PC-9 (cell line): ENCODE results near the gene ME3. TPM values are rescaled to one million over a fixed set of nuclear protein-coding genes. Genes with fewer than 3 reads are reported as not detected.

ENCODE experiments used
- BruUV-seq: library from RNA; stranded (reverse); fragments of 400-500 nt; replicated peaks from 2 replicates; lab custom pipeline; 2021; lab: Mats Ljungman, UMichigan
- CTCF ChIA-PET: fragments of 300-600 bp; sonication (Branson Sonifier 250); formaldehyde crosslinking; loops from one replicate; lab custom pipeline; 2022; ENCODE audit warnings: antibody characterized with exemption; lab: Charles Lee
- POLR2A ChIA-PET: fragments of 300-600 bp; sonication (Branson Sonifier 250); formaldehyde crosslinking; loops from one replicate; lab custom pipeline; 2022; ENCODE audit warnings: antibody characterized with exemption; ENCODE audit not compliant: unreplicated experiment; lab: Charles Lee
- DNase-seq, 2 experiments: peaks; one replicate each; pipeline versions ENCODE4 v3.0.0 to v3.0.0-alpha.2; 2015 to 2022; ENCODE audit warnings: mixed read lengths in 1 of 2
- H2AFZ ChIP-seq: fragments of 200-600 bp; sonication (generic); 2 replicates; pipeline ENCODE4 v1.8.1; 2017; ENCODE audit warnings: antibody characterized with exemption
- H3F3A ChIP-seq: fragments of 200-600 bp; sonication (generic); 2 replicates; pipeline ENCODE4 v1.8.1; 2017; ENCODE audit warnings: antibody characterized with exemption, mild to moderate bottlenecking, low read depth; ENCODE audit not compliant: insufficient read depth
- H3K27ac ChIP-seq: fragments of 200-600 bp; sonication (generic); 2 replicates; pipeline ENCODE4 v1.6.1; 2016; ENCODE audit warnings: mixed run types
- H3K27me3 ChIP-seq: fragments of 200-600 bp; sonication (generic); 2 replicates; pipeline ENCODE4 v1.6.1; 2016; ENCODE audit warnings: low read depth, mixed run types; ENCODE audit not compliant: insufficient read depth
- H3K36me3 ChIP-seq: fragments of 200-600 bp; sonication (generic); 2 replicates; pipeline ENCODE4 v1.6.1; 2016; ENCODE audit warnings: low read depth, mixed run types
- H3K4me1 ChIP-seq: fragments of 200-600 bp; sonication (generic); replicated peaks from 2 replicates; pipeline ENCODE4 v1.6.1; 2016; ENCODE audit warnings: mixed run types; ENCODE audit not compliant: insufficient read depth
- H3K4me2 ChIP-seq: fragments of 200-600 bp; sonication (generic); 2 replicates; pipeline ENCODE4 v1.6.1; 2017; ENCODE audit warnings: mixed run types
- H3K4me3 ChIP-seq: fragments of 200-600 bp; sonication (generic); 2 replicates; pipeline ENCODE4 v1.6.1; 2016; ENCODE audit warnings: mixed run types
- H3K79me2 ChIP-seq: fragments of 200-600 bp; sonication (generic); 2 replicates; pipeline ENCODE4 v1.6.1; 2017; ENCODE audit warnings: low read depth, mixed run types
- H3K9me2 ChIP-seq: fragments of 200-600 bp; sonication (generic); 2 replicates; pipeline ENCODE4 v1.8.1; 2017; ENCODE audit warnings: mild to moderate bottlenecking; ENCODE audit not compliant: insufficient read depth
- H3K9me3 ChIP-seq: fragments of 200-600 bp; sonication (generic); 2 replicates; pipeline ENCODE4 v1.8.1; 2016; ENCODE audit warnings: low read depth; ENCODE audit not compliant: insufficient read depth
- H4K20me1 ChIP-seq: fragments of 200-600 bp; sonication (generic); 2 replicates; pipeline ENCODE4 v1.8.1; 2017; ENCODE audit not compliant: insufficient read depth
- CTCF ChIP-seq: fragments of 200-600 bp; sonication (generic); conservative IDR thresholded peaks from 2 replicates; pipeline ENCODE4 v1.6.1; 2017; ENCODE audit warnings: mixed run types, antibody characterized with exemption, mild to moderate bottlenecking, moderate library complexity
- EZH2 ChIP-seq: fragments of 200-600 bp; sonication (generic); IDR thresholded peaks from 2 replicates; pipeline ENCODE4 v1.8.0; 2017; ENCODE audit warnings: antibody characterized with exemption, low read depth
- intact Hi-C: fragments of 100-400 bp; cut with micrococcal nuclease; formaldehyde crosslinking; loops from one replicate; pipeline ENCODE4 v1.10.0; 2022; ENCODE audit not compliant: unreplicated experiment
- total RNA-seq: library from RNA; stranded (reverse); gene quantifications from 2 replicates; pipeline ENCODE4 v1.2.3, GENCODE V29; 2021

Gene ME3
- total RNA-seq, 1 experiment from 2014 or later, result 34.0 TPM

- H3F3A ChIP-seq, result peaks cover 26% of the 10 kb centered on the region
- H3K79me2 ChIP-seq, result peaks cover 11% of the 10 kb centered on the region; the same call in 1 of the 2 replicates
- no peak overlapping the region for H3K4me3 ChIP-seq
- TF ChIP-seq CTCF (no peak), EZH2 (no peak)
- H3K27me3 ChIP-seq, result no peaks in the 10 kb centered on the region
- no peak overlapping the region for H2AFZ ChIP-seq
- ChIA-PET CTCF (no interaction called here), POLR2A (no interaction called here)
- no peaks in the 10 kb centered on the region for H3K9me3 ChIP-seq
- no peak overlapping the region; the same call in 1 of the 2 replicates for H3K27ac ChIP-seq
- H4K20me1 ChIP-seq, result no peaks in the 10 kb centered on the region
- no peak overlapping the region for H3K4me2 ChIP-seq
- no peaks in the 10 kb centered on the region for H3K36me3 ChIP-seq
- peaks cover 52% of the 10 kb centered on the region for H3K4me1 ChIP-seq
- no TSS peak for BruUV-seq
- intact Hi-C loops, result loop anchor here (5.0 kb wide), 1 partner anchor 82 kb away; the partner anchor contains the start of gene ME3
- no peaks in the 10 kb centered on the region for H3K9me2 ChIP-seq
- no peak for DNase-seq
Measured at GRCh38 chr11:86589856-86590589, 82.4 kb downstream of the ME3 start.

- Histone ChIP-seq H3K4me1 (peaks cover 44% of the 10 kb centered on the region), H3K9me3 (no peaks in the 10 kb centered on the region), H3F3A (peaks cover 26% of the 10 kb centered on the region), H4K20me1 (no peaks in the 10 kb centered on the region), H3K27me3 (no peaks in the 10 kb centered on the region), H3K4me2 (no peak overlapping the region), H3K27ac (no peak overlapping the region), H3K36me3 (no peaks in the 10 kb centered on the region), H2AFZ (no peak overlapping the region), H3K79me2 (peaks cover 11% of the 10 kb centered on the region; the same call in 1 of the 2 replicates), H3K9me2 (no peaks in the 10 kb centered on the region), H3K4me3 (no peak overlapping the region)
- intact Hi-C loops, result no loop called here
- TF ChIP-seq EZH2 (no peak), CTCF (no peak)
- ChIA-PET CTCF (interaction anchor here (0.6 to 0.7 kb wide), 2 partner anchors 105 to 174 kb away, joined by 6 to 7 read pairs; no protein-coding TSS in a partner anchor), POLR2A (interaction anchor here (0.5 to 0.7 kb wide), 2 partner anchors 53 to 137 kb away, joined by 3 read pairs; no protein-coding TSS in a partner anchor)
- BruUV-seq, result no TSS peak
- DNase-seq, result no peak
Measured at GRCh38 chr11:86589204-86589603, 83.2 kb downstream of the ME3 start.

GRCh38 chr11:86588566-86589090 is 83.8 kb downstream of the ME3 start:
- CTCF ChIA-PET, result interaction anchor here (0.6 to 0.7 kb wide), 2 partner anchors 105 to 174 kb away, joined by 6 to 7 read pairs; no protein-coding TSS in a partner anchor
- Histone ChIP-seq H3K9me2 (no peaks in the 10 kb centered on the region), H3K4me1 (peaks cover 38% of the 10 kb centered on the region), H3F3A (peaks cover 24% of the 10 kb centered on the region), H3K27ac (no peak overlapping the region), H3K36me3 (no peaks in the 10 kb centered on the region), H3K4me3 (no peak overlapping the region), H2AFZ (no peak overlapping the region), H4K20me1 (no peaks in the 10 kb centered on the region), H3K79me2 (peaks cover 11% of the 10 kb centered on the region; the same call in 1 of the 2 replicates), H3K9me3 (no peaks in the 10 kb centered on the region), H3K4me2 (no peak overlapping the region), H3K27me3 (no peaks in the 10 kb centered on the region)
- POLR2A ChIA-PET, result interaction anchor here (0.5 to 0.7 kb wide), 2 partner anchors 53 to 138 kb away, joined by 3 read pairs; no protein-coding TSS in a partner anchor
- peak; percentile 41 to 70 for DNase-seq
- intact Hi-C loops, result no loop called here
- no TSS peak for BruUV-seq
- TF ChIP-seq EZH2 (no peak), CTCF (no peak)
